Loucy (cell line): ENCODE results near the gene USP17L27.
"Not testable (repeated sequence)": the region's sequence is repeated elsewhere in the genome, so short reads cannot be mapped to it uniquely, and the experiment has no call there.

ENCODE experiments used
- H2AFZ ChIP-seq: fragments of 200-600 bp; sonication (generic); 2 replicates; pipeline ENCODE4 v1.6.0; 2016; ENCODE audit warnings: antibody characterized with exemption, mild to moderate bottlenecking, low read length, moderate library complexity
- H3F3A ChIP-seq: fragments of 200-600 bp; 2 replicates; pipeline ENCODE4 v1.6.0; 2016; ENCODE audit warnings: antibody characterized with exemption, low read depth, mild to moderate bottlenecking
- H3K27me3 ChIP-seq: fragments of 200-600 bp; sonication (generic); 2 replicates; pipeline ENCODE4 v1.6.1; 2014; ENCODE audit warnings: low read length, mild to moderate bottlenecking; ENCODE audit not compliant: insufficient read depth, poor library complexity, severe bottlenecking
- H3K36me3 ChIP-seq: fragments of 200-600 bp; sonication (generic); 2 replicates; pipeline ENCODE4 v1.6.1; 2016; ENCODE audit warnings: low read length; ENCODE audit not compliant: insufficient read depth
- H3K4me1 ChIP-seq: fragments of 200-600 bp; sonication (generic); 2 replicates; pipeline ENCODE4 v1.5.1; 2014; ENCODE audit warnings: low read length, mild to moderate bottlenecking; ENCODE audit not compliant: insufficient read depth, poor library complexity, severe bottlenecking
- H3K4me2 ChIP-seq: fragments of 200-600 bp; sonication (generic); 2 replicates; pipeline ENCODE4 v1.6.0; 2014; ENCODE audit warnings: antibody characterized with exemption, low read length, low read depth, mild to moderate bottlenecking; ENCODE audit not compliant: poor library complexity, severe bottlenecking
- H3K4me3 ChIP-seq: fragments of 200-600 bp; sonication (generic); 2 replicates; pipeline ENCODE4 v1.5.1; 2014; ENCODE audit warnings: low read length, mild to moderate bottlenecking, mixed read lengths; ENCODE audit not compliant: poor library complexity, severe bottlenecking
- H3K79me2 ChIP-seq: fragments of 200-600 bp; sonication (generic); 2 replicates; pipeline ENCODE4 v1.6.1; 2014; ENCODE audit warnings: low read length; ENCODE audit not compliant: insufficient read depth
- H3K9ac ChIP-seq: fragments of 200-600 bp; sonication (generic); 2 replicates; pipeline ENCODE4 v1.6.0; 2014; ENCODE audit warnings: mild to moderate bottlenecking, low read depth, low read length, moderate library complexity; ENCODE audit not compliant: poor library complexity, severe bottlenecking
- H3K9me2 ChIP-seq: fragments of 200-600 bp; sonication (generic); replicated peaks from 2 replicates; pipeline ENCODE4 v1.6.1; 2016; ENCODE audit warnings: low read depth, low read length, mixed read lengths
- H3K9me3 ChIP-seq: fragments of 200-600 bp; sonication (generic); 2 replicates; pipeline ENCODE4 v1.6.1; 2014; ENCODE audit warnings: mild to moderate bottlenecking, antibody characterized with exemption, low read length, low read depth; ENCODE audit not compliant: insufficient read depth
- H4K20me1 ChIP-seq: fragments of 200-600 bp; sonication (generic); 2 replicates; pipeline ENCODE4 v1.6.0; 2014; ENCODE audit warnings: antibody characterized with exemption, low read length, mild to moderate bottlenecking; ENCODE audit not compliant: insufficient read depth, poor library complexity, severe bottlenecking
- EZH2phosphoT487 ChIP-seq: fragments of 200-600 bp; IDR thresholded peaks from 2 replicates; pipeline ENCODE4 v1.6.1; 2018; ENCODE audit warnings: antibody characterized with exemption, mild to moderate bottlenecking, moderate library complexity, borderline replicate concordance
- TF ChIP-seq, protein P1 (sequence below): fragments of 200-600 bp; sonication (generic); conservative IDR thresholded peaks from 2 replicates; pipeline ENCODE4 v1.5.1; 2014; ENCODE audit warnings: mild to moderate bottlenecking, antibody characterized with exemption, low read length

Gene USP17L27

GRCh38 chr4:9384126-9384525 lies 40.2 kb downstream of the USP17L27 start:
- no peaks in the 10 kb centered on the region for H3K36me3 ChIP-seq
- H3K9me3 ChIP-seq: no peaks in the 10 kb centered on the region
- no peaks in the 10 kb centered on the region for H3K4me1 ChIP-seq
- no peaks in the 10 kb centered on the region for H3K9me2 ChIP-seq
- no peak overlapping the region for H2AFZ ChIP-seq
- no peaks in the 10 kb centered on the region for H3F3A ChIP-seq
- H3K4me3 ChIP-seq: no peak overlapping the region
- no peaks in the 10 kb centered on the region for H4K20me1 ChIP-seq
- no peak overlapping the region for H3K4me2 ChIP-seq
- TF ChIP-seq EZH2phosphoT487: no peak
- TF ChIP-seq, protein P1, sequence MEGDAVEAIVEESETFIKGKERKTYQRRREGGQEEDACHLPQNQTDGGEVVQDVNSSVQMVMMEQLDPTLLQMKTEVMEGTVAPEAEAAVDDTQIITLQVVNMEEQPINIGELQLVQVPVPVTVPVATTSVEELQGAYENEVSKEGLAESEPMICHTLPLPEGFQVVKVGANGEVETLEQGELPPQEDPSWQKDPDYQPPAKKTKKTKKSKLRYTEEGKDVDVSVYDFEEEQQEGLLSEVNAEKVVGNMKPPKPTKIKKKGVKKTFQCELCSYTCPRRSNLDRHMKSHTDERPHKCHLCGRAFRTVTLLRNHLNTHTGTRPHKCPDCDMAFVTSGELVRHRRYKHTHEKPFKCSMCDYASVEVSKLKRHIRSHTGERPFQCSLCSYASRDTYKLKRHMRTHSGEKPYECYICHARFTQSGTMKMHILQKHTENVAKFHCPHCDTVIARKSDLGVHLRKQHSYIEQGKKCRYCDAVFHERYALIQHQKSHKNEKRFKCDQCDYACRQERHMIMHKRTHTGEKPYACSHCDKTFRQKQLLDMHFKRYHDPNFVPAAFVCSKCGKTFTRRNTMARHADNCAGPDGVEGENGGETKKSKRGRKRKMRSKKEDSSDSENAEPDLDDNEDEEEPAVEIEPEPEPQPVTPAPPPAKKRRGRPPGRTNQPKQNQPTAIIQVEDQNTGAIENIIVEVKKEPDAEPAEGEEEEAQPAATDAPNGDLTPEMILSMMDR: no peak
- H3K9ac ChIP-seq: no peak overlapping the region
- no peaks in the 10 kb centered on the region for H3K79me2 ChIP-seq
- H3K27me3 ChIP-seq: no peaks in the 10 kb centered on the region

GRCh38 chr4:9389001-9389400 lies 45.1 kb downstream of the USP17L27 start:
- H3K9me2 ChIP-seq, H3K79me2 ChIP-seq, H3F3A ChIP-seq, H3K27me3 ChIP-seq, H3K4me1 ChIP-seq, H3K9ac ChIP-seq, H3K9me3 ChIP-seq, H3K4me2 ChIP-seq, H3K4me3 ChIP-seq, H4K20me1 ChIP-seq, H2AFZ ChIP-seq, H3K36me3 ChIP-seq: not testable (repeated sequence)
